Measurements from ENCODE around the gene DHCR24.

DNA sequence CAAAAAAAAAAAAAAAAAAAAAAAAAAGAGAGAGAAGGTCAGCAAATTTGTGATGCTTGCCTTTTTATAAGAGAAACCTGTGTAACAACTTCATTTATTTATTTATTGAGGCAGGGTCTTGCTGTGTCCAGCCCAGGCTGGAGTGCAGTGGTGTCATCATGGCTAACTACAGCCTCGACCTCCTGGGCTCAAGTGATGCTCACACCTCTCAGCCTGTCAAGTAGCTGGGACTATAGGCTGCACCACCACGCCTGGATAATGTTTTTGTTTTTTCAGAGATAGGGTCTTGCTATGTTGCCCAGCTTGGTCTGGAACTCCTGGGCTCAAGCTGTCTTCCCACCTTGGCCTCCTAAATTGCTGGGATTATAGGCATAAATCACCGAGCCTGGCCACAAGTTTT, 42.4 kb downstream of the DHCR24 start:
- no peak for TF ChIP-seq ELF4 (CRISPR knock-in tag; IDR thresholded peaks at IDR 0.05; ENCODE audit: low read depth)
- TF ChIP-seq, protein P1, sequence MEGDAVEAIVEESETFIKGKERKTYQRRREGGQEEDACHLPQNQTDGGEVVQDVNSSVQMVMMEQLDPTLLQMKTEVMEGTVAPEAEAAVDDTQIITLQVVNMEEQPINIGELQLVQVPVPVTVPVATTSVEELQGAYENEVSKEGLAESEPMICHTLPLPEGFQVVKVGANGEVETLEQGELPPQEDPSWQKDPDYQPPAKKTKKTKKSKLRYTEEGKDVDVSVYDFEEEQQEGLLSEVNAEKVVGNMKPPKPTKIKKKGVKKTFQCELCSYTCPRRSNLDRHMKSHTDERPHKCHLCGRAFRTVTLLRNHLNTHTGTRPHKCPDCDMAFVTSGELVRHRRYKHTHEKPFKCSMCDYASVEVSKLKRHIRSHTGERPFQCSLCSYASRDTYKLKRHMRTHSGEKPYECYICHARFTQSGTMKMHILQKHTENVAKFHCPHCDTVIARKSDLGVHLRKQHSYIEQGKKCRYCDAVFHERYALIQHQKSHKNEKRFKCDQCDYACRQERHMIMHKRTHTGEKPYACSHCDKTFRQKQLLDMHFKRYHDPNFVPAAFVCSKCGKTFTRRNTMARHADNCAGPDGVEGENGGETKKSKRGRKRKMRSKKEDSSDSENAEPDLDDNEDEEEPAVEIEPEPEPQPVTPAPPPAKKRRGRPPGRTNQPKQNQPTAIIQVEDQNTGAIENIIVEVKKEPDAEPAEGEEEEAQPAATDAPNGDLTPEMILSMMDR (IDR thresholded peaks at IDR 0.05): no peak
- TF ChIP-seq, protein P2, sequence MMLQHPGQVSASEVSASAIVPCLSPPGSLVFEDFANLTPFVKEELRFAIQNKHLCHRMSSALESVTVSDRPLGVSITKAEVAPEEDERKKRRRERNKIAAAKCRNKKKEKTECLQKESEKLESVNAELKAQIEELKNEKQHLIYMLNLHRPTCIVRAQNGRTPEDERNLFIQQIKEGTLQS (CRISPR knock-in tag; conservative IDR thresholded peaks at IDR 0.05): no peak
- TF ChIP-seq, protein P3, sequence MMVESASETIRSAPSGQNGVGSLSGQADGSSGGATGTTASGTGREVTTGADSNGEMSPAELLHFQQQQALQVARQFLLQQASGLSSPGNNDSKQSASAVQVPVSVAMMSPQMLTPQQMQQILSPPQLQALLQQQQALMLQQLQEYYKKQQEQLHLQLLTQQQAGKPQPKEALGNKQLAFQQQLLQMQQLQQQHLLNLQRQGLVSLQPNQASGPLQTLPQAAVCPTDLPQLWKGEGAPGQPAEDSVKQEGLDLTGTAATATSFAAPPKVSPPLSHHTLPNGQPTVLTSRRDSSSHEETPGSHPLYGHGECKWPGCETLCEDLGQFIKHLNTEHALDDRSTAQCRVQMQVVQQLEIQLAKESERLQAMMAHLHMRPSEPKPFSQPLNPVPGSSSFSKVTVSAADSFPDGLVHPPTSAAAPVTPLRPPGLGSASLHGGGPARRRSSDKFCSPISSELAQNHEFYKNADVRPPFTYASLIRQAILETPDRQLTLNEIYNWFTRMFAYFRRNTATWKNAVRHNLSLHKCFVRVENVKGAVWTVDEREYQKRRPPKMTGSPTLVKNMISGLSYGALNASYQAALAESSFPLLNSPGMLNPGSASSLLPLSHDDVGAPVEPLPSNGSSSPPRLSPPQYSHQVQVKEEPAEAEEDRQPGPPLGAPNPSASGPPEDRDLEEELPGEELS (CRISPR knock-in tag; IDR thresholded peaks at IDR 0.05): no peak
